GM18868 (cell line): ENCODE measurements around the gene SRPRB.

ENCODE experiments used
- ATAC-seq: cut with Tn5 transposase; IDR thresholded peaks from one replicate; pipeline ENCODE4 v1.9.1; 2021; ENCODE audit warnings: mild to moderate bottlenecking, moderate library complexity; ENCODE audit not compliant: unreplicated experiment

Gene SRPRB

GRCh38 chr3:133840055-133840737, 34.6 kb downstream of the SRPRB start:
- ATAC-seq: no peak

GRCh38 chr3:133840767-133841166, 35.2 kb downstream of the SRPRB start:
- ATAC-seq: no peak

DNA sequence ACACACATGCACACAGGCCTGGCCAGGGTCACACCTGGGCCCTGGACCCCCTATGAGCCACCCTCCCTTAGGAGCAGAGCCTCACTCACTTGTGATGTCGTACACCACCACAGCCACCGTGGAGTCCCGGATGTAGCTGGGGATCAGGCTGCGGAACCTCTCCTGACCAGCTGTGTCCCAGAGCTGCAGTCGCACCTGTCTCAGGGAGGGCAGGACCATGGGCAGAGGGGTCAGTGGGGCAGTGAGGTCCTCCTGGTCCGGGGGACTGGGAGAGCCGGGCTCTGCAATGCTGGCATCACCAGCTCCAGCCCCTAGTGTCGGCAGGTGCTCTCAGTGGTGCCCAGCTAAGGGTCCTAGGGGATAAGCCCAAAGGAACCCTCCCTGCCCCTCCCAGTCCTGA, 35.6 kb downstream of the SRPRB start:
- no peak for ATAC-seq

DNA sequence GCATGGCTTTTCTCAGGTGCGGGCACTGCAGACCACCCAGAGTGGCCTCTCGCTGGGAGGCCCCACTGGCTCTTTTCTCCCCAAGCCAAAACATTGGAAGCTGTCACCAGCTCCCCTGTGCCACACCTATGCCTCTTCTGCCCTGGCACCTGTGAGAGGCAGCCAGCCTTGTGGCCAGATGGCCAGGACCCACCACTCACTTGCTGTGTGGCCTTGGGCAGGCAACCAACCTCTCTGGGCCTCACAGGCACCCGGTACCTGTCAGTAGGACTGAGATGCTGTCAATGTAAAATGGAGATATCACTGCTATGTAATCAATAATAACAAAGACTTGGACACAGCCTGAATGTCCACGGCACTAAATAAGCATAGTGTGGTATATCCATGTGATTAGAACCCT, 36.5 kb downstream of the SRPRB start:
- ATAC-seq: no peak

DNA sequence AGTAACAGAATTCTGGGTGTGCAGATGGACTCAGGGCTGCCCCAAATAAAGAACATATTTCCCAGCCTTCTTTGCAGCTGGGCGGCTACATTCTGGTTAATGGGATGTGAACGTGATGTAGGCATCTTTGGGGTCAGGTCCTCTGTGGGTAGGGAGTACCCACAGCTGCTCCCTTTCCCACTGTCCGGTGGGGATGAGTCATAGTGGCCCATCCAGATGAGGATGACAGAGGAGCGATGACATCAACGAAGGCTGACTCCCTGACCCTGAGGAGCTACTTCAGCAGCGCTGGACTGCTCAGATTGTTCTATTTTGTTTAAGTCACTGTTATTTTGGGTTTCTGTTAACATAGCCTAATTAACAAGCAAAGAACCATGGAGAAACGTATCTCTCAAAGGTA, 38.0 kb downstream of the SRPRB start:
- ATAC-seq: no peak

- no peak for ATAC-seq
Observed at GRCh38 chr3:133845127-133845526, 39.5 kb downstream of the SRPRB start.

GRCh38 chr3:133849346-133849745, 43.7 kb downstream of the SRPRB start:
- ATAC-seq: no peak

DNA sequence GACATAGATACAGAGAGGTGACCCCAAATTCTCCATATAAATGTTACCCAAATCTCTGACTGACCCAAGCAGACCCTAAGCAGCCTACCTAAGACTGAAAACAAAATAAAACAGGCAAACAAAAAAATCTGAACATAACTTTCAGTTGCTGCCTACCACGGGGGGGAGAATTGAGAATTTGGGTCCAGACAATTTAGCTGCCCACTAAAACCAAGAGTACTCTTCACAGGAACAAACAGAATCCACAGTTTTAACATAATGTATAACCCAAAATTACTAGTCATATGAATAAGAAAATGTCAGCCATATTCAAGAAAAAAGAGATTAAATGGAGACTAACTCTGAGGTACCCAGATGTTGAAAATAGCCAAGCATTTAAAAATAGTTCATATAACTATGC, 44.4 kb downstream of the SRPRB start:
- no peak for ATAC-seq

DNA sequence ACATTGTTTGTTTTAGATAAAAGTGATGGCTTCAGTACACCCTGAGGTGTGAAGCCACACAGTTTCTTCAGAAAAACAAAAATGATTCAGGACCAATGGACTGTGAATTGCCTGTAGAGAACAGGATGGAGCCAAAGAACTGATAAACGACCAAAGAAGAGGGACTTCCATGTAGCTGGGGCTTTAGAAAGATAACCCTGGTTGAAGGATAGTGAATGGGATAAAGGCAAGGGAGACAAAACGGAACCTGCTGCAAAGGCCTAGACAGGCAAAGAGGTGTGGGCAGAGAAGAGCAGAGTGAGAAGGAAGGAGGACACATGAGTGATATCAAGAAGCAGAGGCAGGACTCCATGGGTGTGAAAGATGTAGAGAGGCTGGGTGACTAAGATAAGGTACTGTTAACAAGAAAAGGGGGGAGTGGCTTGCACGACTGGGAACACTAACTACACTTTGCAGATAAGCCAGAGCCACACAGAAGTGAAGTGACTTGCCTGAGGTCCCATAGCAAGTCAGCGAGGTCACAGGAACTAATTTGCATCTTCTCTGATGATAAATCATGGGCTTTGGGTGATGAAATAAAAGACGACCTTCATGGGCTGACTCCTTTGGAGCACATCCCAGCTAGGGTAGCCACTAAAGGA, 45.8 kb downstream of the SRPRB start:
- ATAC-seq: peak; percentile 44

- no peak for ATAC-seq
Observed at GRCh38 chr3:133851931-133852330, 46.3 kb downstream of the SRPRB start.

DNA sequence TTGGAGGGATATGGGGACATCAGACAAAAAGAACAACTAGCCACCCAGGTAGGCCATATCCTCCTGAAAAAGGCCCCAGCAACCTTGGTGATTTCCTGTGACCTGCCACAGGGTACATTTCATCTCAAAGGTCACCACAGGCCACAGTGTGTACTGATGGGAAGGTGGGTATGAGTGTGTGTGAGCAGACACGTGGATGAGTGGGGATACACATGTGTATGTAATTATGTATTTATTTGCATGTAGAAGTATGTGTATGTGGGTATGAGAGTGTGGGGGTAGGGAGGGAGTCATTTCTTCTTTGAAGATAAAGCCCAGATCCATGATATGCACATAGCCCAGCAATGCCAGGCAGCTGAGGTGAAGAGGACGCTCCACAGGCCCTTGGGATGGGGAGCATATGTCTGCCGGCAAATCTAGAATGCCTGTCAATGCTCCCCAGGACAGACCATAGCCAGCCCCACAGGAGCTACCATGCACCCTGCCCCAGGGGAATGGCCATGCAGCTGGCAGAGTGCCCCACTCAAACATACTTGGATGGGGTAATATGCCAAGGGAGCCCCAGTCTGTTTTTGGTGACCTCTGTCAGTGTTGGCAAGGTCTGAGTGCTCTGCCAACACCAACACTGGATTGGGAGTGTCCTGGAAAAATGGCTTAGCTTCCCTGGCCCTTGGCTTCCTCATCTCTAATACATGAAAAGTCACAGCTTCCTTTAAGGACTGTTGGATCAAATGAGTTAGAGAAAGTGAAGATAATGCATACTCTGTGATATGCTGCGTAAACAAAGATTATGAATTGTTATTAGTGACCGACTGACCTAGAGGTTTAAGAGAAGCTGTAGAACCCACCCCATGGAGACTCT, 47.7 kb downstream of the SRPRB start:
- ATAC-seq: no peak

- no peak for ATAC-seq
Observed at GRCh38 chr3:133853925-133854227, 48.3 kb downstream of the SRPRB start.

GRCh38 chr3:133854264-133855001, 48.8 kb downstream of the SRPRB start:
- ATAC-seq: no peak

DNA sequence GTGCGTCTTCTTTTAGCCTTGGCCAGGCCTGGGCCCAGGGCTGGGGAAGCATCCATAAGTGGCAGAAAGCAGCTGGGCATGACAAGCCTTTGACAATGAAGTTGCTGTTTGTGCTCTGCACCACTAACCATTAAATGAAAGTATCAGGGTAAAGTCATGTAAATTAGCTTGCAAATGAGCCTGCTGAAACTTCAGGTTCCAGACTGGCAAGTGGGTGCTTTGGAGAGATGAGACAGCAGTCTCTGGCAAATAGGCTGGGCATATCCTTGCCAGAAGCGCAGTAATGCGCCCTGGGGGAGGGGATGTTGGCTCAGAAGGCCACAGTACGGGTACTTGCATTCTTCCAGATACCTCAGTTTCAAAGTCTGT, 49.4 kb downstream of the SRPRB start:
- ATAC-seq: no peak

DNA sequence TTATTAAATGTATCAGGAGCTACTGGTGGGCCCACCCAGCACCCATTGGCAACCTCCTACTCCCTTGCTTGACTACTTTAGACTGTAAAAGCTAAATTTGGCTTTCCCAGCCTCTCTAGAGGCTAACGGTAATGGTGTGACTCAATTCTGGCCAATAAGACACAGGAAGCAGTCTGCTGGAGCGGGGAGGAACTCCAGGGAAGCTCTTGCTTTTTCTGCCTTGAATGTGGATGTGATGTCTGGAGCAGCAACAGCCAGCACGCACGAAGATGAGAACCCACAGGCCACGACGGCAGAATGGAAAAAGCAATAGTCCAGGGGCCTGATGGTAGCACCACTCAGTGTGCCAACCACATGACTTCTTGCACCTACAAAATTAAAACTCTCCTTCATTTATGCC, 50.2 kb downstream of the SRPRB start:
- no peak for ATAC-seq

DNA sequence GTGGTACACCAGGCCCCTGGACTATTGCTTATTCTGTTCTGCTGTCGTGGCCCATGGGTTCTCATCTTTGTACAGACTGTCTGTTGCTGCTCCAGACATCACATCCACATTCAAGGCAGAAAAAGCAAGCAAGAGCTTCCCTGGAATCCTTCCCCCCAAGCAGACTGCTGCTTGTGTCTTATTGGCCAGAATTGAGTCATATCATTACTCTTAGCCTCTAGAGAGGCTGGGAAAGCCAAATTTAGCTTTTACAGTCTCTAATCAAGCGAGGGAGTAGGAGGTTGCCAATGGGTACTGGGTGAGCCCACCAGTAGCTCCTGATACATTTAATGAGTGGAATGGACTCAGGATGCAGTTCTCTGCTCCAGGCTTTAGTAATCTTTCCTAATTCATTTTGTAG, 50.7 kb downstream of the SRPRB start:
- ATAC-seq: no peak

GRCh38 chr3:133857767-133858166, 52.2 kb downstream of the SRPRB start:
- ATAC-seq: peak; percentile 48

DNA sequence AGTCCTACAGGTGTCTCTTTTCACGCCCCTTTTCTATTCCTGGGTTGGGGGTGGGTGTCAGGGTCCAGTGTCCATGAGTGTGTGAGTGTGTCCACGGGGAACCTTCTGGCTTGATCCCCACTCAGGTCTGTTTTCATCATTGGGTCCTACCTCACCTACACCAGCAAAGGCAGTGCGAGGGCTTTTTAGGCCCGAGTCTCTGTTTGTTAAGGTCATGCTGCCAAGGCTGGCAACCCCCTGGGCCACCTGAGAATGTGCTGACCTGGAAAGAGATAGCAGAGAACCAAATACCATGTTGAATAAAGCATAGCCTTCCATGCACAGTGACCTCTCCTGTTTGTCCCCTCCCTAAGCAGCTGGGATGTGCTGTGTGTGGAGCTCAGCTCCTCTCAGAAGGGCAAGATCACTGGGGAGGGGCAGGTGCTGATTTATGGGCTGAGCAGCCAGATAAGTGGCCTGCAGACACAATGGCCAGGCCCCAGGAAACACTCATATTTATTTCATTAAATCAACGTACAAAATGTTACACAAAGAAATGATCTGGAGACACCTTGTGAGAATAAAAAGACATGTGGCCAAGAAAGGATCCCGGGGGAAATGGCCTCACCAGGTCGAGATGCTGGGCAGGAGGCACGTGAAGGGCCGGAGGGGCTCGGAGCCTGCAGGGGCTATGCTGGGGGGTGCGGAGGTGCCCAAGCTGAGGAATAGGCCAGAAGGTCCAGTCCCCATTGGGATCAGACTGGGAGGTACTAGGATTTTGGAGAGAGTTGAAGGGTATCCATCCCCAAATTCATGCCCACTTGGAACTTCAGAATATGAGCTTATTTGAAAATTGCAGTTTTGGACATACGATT, 54.0 kb downstream of the SRPRB start:
- ATAC-seq: no peak

DNA sequence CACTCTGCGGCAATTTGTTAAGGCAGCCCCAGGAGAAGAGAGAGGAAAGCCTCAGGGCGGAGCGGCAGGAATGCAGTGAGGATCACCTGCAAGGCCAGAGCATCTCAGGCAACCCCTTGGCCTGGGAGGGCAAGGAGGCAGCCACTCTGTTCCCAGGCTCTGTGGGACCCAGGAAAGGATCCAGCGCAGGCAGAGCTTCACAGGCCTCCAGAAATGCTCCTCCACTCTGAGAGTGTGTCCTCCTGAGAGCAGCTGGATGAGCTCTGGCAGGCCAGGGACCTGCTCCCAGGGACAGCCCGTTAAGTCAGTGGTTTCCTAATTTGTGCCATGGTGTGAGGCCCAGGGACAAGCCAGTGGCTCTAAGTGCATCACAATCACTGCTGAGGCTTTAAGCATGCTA, 54.9 kb downstream of the SRPRB start:
- no peak for ATAC-seq

DNA sequence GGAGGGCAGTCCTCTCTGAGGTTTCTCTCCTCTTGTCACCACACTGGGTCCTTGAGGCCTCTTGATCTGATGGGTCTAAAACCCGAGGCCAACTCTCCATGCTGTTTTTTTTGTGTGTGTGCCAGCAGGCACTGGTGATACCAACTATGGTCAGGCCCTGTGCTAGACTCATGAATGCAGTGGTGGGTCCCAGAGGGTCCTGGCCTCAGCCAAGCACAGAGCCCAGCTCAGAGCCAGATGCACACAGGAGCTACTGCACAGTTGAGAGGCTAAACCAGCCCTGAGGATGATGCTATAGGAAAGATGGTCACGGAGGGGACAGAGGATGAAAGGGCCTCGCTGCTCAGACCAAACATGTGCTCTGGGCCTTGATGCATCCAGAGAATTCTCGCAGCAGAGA, 56.5 kb downstream of the SRPRB start:
- ATAC-seq: no peak

DNA sequence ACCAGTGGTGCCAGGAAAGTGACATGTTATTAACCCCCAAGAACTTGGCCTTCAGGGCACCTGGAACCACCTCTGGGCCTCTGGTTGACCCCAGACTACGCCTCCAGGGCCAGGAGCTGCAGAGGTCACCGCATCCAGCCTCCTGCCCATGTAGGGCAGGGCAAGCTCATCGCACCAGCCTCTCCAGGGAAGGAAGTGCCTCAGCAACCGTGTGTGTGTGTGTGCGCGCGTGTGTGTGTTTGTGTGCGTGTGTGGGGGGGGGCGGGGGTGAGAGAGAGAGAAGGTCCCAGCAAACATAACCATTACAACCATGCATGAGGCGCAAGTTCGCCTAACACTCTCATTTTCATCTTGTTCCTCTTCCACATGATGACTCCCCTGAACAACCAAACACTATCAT, 58.3 kb downstream of the SRPRB start:
- ATAC-seq: no peak
